Measurements from ENCODE around the gene PWWP2A. TPM values are rescaled to one million over a fixed set of nuclear protein-coding genes. Genes with fewer than 3 reads are reported as not detected.

Gene PWWP2A
- total RNA-seq, 1 experiment from 2014 or later = 66.7 TPM

DNA sequence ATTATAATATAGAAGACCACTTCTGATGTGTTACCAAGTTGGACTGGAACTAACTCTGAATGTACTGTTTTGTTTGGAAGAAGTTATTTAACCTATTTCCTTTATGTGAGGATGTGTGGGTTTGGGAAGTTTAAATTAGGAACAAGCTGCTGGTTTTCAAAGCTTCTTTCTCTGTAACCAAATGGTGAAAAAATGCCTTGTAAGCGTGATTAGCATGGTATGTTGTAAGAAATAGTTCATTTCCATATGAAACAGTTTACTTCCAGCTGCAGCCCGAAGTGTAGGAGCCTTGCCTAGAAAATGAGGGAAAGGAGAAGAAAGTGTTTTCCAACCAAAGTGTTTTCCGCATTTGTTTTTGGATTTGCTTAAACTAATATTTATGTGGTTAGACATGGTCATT is 74.3 kb downstream of the PWWP2A start:
- DNase-seq = no peak
- H3K27me3 ChIP-seq (ENCODE audit: insufficient read depth, low read length) = no peaks in the 10 kb centered on the region
- no peaks in the 10 kb centered on the region for H3K9me3 ChIP-seq (ENCODE audit: control insufficient read depth, low read depth, low read length)
- no peak overlapping the region for H2BK12ac ChIP-seq (ENCODE audit: insufficient read length, low read depth, low read length)
- H2BK5ac ChIP-seq (ENCODE audit: insufficient read length, low read length) = no peak overlapping the region
- no peak overlapping the region for H2BK20ac ChIP-seq (ENCODE audit: low read depth, low read length, poor library complexity, severe bottlenecking)
- H3K4me1 ChIP-seq (ENCODE audit: insufficient read depth, low read length) = peaks cover 11% of the 10 kb centered on the region; the same call in 1 of the 2 replicates
- Mint-ChIP-seq H3K9me3 (no peaks in the 10 kb centered on the region), H3K36me3 (ENCODE audit: insufficient read depth in 1 of 3, low read depth in 3 of 3) (peaks cover 17 to 36% (median 30%) of the 10 kb centered on the region in 3 experiments; a peak in 6 of 7 replicates), H3K4me1 (peaks cover 48 to 50% of the 10 kb centered on the region in 2 experiments), H3K4me3 (peak overlapping the region in 1 of 2 experiments; percentile 57; a peak in 3 of 5 replicates), H3K27ac (peak overlapping the region; percentile 65 to 98 (median 88); a peak in 4 of 7 replicates), H3K27me3 (ENCODE audit: low read depth) (no peaks in the 10 kb centered on the region)
- H4K91ac ChIP-seq (ENCODE audit: insufficient read length, low read depth, low read length) = no peak overlapping the region
- peak overlapping the region; percentile 56 for H3T11ph ChIP-seq (ENCODE audit: low read length)
- H4K20me1 ChIP-seq (ENCODE audit: control insufficient read depth, insufficient read depth, insufficient read length) = no peaks in the 10 kb centered on the region
- H3K9ac ChIP-seq (ENCODE audit: extremely low read depth, insufficient read length, low read length) = no peak overlapping the region
- peak overlapping the region; percentile 10 for H3K4me2 ChIP-seq (ENCODE audit: insufficient read depth, insufficient read length, low read length)
- H3K23ac ChIP-seq (ENCODE audit: insufficient read length, low read depth, low read length) = no peak overlapping the region
- no peak overlapping the region for H3K27ac ChIP-seq (ENCODE audit: insufficient read length, low read depth, low read length)
- no peak overlapping the region for H4K5ac ChIP-seq (ENCODE audit: insufficient read length, low read depth, low read length)
- no peaks in the 10 kb centered on the region for H3K79me2 ChIP-seq (ENCODE audit: insufficient read depth, low read length)
- H3K4ac ChIP-seq (ENCODE audit: low read depth, low read length) = no peak overlapping the region; the same call in 1 of the 2 replicates
- no peak overlapping the region for H2BK15ac ChIP-seq (ENCODE audit: low read depth, low read length)
- H2BK120ac ChIP-seq (ENCODE audit: low read depth, low read length, poor library complexity, severe bottlenecking) = no peak overlapping the region
- H3K23me2 ChIP-seq (ENCODE audit: insufficient read length, low read depth, low read length, poor library complexity, severe bottlenecking) = no peaks in the 10 kb centered on the region
- no peak overlapping the region for H3K14ac ChIP-seq (ENCODE audit: insufficient read depth, low read length)
- TF ChIP-seq, protein P1, sequence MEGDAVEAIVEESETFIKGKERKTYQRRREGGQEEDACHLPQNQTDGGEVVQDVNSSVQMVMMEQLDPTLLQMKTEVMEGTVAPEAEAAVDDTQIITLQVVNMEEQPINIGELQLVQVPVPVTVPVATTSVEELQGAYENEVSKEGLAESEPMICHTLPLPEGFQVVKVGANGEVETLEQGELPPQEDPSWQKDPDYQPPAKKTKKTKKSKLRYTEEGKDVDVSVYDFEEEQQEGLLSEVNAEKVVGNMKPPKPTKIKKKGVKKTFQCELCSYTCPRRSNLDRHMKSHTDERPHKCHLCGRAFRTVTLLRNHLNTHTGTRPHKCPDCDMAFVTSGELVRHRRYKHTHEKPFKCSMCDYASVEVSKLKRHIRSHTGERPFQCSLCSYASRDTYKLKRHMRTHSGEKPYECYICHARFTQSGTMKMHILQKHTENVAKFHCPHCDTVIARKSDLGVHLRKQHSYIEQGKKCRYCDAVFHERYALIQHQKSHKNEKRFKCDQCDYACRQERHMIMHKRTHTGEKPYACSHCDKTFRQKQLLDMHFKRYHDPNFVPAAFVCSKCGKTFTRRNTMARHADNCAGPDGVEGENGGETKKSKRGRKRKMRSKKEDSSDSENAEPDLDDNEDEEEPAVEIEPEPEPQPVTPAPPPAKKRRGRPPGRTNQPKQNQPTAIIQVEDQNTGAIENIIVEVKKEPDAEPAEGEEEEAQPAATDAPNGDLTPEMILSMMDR (conservative IDR thresholded peaks at IDR 0.05) = no peak
- WGBS (ENCODE audit: extremely low coverage, insufficient read length, low lambda C conversion rate) = no CpG with 5 or more reads among the region's 3 CpGs
- H2AK5ac ChIP-seq (ENCODE audit: insufficient read length, low read length) = no peak overlapping the region
- no peak overlapping the region for H4K8ac ChIP-seq (replicated peaks; ENCODE audit: insufficient read length, low read depth, low read length)
- H2AFZ ChIP-seq (ENCODE audit: low read length) = no peak overlapping the region
- no peak overlapping the region for H3K56ac ChIP-seq (ENCODE audit: insufficient read length, low read depth, low read length)
- no peaks in the 10 kb centered on the region for H3K79me1 ChIP-seq (ENCODE audit: insufficient read depth, low read depth, low read length, poor library complexity, severe bottlenecking)
- no peak overlapping the region for H3K18ac ChIP-seq (ENCODE audit: insufficient read length, low read depth, low read length)
